Measurements from ENCODE around the gene PTGFRN.
A peak's percentile ranks its signal among the peaks of the same experiment; 100 is the strongest.
"Not testable (repeated sequence)": the region's sequence is repeated elsewhere in the genome, so short reads cannot be mapped to it uniquely, and the experiment has no call there.

PTGFRN gene

GRCh38 chr1:116909512-116910378 is at the start of gene PTGFRN:
PTGFRN (plus strand) TSS chr1:116909916; CDS start chr1:116910204, 288 bp downstream.
- DNase-seq (ENCODE audit: low read depth in 2 of 3, low spot score in 2 of 3), result peak in 1 of 3 experiments; percentile 3

DNA sequence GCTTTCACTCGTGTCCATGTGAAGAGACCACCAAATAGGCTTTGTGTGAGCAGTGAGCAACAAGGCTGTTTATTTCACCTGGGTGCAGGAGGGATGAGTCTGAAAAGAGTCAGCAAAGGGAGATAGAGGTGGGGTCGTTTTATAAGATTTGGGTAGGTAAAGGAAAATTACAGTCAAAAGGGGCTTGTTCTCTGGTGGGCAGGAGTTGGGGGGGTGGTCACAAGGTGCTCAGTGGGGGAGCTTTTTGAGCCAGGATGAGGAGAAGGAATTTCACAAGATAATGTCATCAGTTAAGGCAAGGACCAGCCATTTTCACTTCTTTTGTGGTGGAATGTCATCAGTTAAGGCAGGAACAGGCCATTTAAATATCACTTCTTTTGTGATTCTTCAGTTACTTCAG is 49.5 kb upstream of the PTGFRN start:
- not testable (repeated sequence) for DNase-seq (ENCODE audit: low read depth in 2 of 3, low spot score in 2 of 3)

DNA sequence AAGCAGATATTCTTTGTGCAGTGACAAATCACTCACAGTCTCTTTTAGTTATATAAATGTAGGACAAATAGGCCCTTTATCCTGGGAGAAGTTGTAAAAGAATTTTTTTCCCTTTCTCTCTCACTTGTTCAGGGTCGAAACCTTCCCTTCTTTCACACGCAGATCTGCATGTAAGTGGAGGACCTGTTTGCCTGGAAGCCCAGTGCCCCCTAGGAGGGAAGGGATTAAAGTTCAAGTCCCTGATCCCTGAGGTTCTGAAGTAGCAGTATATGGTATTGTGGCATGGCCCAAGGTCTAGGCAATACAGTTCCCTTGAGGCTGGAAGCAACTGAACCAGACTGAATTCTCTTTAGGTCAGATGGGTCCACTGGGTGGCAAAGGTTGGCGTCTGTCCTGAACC is 48.6 kb upstream of the PTGFRN start:
- no peak for DNase-seq (ENCODE audit: low read depth in 2 of 3, low spot score in 2 of 3)

DNA sequence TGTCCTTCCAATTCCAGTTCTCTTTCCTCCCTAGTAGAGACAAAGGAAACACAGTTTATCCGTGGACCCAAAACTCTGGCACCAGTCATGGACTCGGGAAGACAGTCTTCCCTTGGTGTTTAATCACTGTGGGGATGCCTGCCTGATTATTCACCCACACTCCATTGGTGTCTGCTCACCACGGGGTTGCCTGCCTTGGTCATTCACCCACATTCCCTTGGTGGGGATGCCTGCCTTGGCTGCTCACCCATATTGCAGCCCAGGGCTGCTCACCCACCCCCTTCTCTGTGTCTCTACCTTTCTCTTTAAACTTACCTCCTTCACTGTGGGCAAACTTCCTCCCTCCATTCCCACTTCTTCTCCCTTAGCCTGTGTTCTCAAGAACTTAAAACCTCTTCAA is 46.7 kb upstream of the PTGFRN start:
- DNase-seq (ENCODE audit: low read depth in 2 of 3, low spot score in 2 of 3), result not testable (repeated sequence)

GRCh38 chr1:116866478-116866877 is 43.2 kb upstream of the PTGFRN start:
- not testable (repeated sequence) for DNase-seq (ENCODE audit: low read depth in 2 of 3, low spot score in 2 of 3)

- DNase-seq (ENCODE audit: low read depth in 2 of 3, low spot score in 2 of 3), result no peak
Measured at GRCh38 chr1:116868385-116868784, 41.3 kb upstream of the PTGFRN start.

DNA sequence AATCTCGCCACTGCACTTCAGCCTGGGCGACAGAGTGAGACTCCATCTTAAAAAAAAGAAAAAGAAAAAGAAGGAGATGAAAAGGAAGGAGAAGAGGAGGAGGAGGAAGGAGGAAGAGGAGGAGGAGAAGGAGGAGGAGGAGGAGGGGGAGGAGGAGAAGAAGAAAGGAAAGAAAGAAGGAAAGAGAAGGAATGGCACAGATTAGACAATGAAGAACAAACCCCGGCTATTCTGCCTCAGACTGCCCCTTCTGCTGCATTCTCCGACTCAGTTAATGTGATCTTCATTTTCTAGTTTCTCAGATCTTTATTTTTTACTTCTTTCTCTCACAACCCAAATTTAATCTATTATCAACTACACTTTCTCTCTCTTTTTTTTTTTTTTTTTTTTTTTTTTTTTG is 40.1 kb upstream of the PTGFRN start:
- no peak for DNase-seq (ENCODE audit: low read depth in 2 of 3, low spot score in 2 of 3)

- DNase-seq (ENCODE audit: low read depth in 2 of 3, low spot score in 2 of 3), result no peak
Measured at GRCh38 chr1:116870300-116870699, 39.4 kb upstream of the PTGFRN start.

- DNase-seq (ENCODE audit: low read depth in 2 of 3, low spot score in 2 of 3), result no peak
Measured at GRCh38 chr1:116871779-116872146, 38.0 kb upstream of the PTGFRN start.

- no peak for DNase-seq (ENCODE audit: low read depth in 2 of 3, low spot score in 2 of 3)
Measured at GRCh38 chr1:116873680-116874271, 35.9 kb upstream of the PTGFRN start.

DNA sequence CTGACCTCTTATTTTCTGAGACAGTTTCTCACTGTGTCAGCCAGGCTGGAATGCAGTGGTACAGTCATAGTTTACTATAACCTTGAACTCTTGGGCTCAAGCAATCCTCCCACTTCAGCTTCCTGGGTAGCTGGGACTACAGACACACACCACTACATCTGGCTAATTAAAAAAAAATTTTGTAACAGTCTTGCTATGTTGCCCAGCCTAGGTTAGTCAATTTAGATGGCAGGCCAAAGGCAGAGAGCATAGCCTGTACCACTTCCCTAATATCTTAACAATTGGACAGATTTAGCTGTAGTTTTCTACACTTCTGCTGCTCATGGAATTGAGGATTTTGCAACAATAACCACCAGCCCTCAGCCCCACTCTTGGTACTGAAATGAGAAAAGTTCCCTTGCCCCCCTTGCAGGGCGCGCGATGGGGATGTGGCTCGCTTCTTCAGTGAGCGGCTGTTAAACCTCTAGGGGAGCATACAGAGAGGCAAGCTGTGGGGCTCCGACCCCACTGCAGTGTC is 34.9 kb upstream of the PTGFRN start:
- DNase-seq (ENCODE audit: low read depth in 2 of 3, low spot score in 2 of 3), result no peak

DNA sequence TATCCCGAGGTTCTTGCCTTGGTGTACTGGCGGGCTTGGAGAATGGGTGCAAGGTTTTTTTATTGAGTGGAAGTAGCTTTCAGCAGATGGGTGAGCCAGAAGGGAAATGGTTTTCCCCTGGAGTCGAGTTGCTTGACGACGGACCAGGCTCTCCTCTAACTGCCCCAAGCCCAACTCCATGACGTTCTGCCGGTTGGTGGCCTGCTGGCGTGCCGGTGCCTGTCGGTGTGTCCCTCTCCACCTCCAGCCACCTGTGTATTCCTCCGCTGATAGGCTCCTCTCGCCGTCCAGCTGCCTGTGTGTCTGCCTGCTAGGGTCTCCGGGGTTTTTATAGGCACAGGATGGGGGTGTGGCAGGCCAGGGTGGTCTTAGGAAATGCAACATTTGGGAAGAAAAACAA is 34.3 kb upstream of the PTGFRN start:
- DNase-seq (ENCODE audit: low read depth in 2 of 3, low spot score in 2 of 3), result no peak

DNA sequence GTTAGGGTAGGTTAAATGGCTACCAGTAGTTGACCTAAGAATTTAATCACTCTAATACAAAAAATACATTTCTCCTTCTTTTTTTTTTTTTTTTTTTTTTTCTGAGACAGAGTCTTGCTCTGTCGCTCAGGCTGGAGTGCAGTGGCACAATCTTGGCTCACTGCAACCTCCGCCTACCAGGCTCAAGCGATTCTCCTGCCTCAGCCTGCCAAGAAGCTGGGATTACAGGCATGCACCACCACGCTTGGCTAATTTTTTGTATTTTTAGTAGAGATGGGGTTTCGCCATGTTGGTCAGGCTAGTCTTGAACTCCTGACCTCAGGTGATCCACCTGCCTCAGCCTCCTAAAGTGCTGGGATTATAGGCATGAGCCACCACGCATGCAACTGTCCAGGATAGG is 33.8 kb upstream of the PTGFRN start:
- DNase-seq (ENCODE audit: low read depth in 2 of 3, low spot score in 2 of 3), result not testable (repeated sequence)

- DNase-seq (ENCODE audit: low read depth in 2 of 3, low spot score in 2 of 3), result no peak
Measured at GRCh38 chr1:116877141-116877818, 32.4 kb upstream of the PTGFRN start.

GRCh38 chr1:116878804-116879477 is 30.8 kb upstream of the PTGFRN start:
- no peak for DNase-seq (ENCODE audit: low read depth in 2 of 3, low spot score in 2 of 3)

GRCh38 chr1:116879478-116880133 is 30.1 kb upstream of the PTGFRN start:
- DNase-seq (ENCODE audit: low read depth in 2 of 3, low spot score in 2 of 3), result no peak

- no peak for DNase-seq (ENCODE audit: low read depth in 2 of 3, low spot score in 2 of 3)
Measured at GRCh38 chr1:116880917-116881316, 28.8 kb upstream of the PTGFRN start.

GRCh38 chr1:116881879-116882520 is 27.7 kb upstream of the PTGFRN start:
- no peak for DNase-seq (ENCODE audit: low read depth in 2 of 3, low spot score in 2 of 3)

DNA sequence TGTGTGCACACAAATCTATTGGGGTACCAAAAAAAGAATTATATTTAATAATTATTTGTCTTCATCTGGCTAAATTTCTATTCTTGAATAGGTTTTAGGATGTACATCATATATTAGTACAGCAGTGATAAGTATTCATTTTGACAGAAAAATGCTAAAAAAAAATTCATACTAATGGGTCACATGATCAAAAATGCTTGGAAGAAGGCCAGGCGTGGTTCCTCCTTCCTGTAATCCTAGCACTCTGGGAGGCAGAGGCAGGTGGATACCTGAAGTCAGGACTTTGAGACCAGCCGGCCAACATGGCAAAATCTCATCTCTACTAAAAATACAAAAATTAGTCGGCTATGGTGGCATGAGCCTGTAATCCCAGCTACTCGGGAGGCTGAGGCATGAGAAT is 26.9 kb upstream of the PTGFRN start:
- DNase-seq (ENCODE audit: low read depth in 2 of 3, low spot score in 2 of 3), result no peak

DNA sequence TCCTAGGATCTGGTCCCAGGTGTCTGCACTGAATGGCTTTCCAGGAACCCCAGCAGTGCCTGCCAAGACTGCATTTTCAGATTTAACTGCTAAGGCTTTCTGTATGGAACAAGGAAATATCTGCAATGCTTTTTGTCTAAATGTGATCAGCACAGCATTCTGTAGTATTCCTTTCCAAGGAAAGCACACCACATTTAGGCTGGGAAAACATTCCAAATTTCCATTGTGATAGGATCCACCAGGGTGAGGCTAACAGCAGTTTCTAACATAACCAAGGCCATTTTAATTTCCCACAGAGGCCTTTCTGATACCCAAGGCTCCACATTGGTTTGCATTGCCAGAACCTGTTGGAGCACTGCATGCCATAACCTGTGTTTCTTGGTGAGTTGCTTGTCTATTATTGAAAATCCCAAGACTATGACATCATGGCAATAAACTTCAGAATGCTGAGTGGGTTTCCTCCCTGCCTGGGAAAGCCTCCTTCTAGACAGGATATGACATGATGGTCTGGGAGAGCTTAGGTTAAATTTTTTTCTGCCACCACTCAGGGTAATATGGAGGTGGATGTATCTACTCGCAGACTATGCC is 23.3 kb upstream of the PTGFRN start:
- DNase-seq (ENCODE audit: low read depth in 2 of 3, low spot score in 2 of 3), result no peak
